Stimulated activated memory B cell treated with anti-CD40 and anti-IgM and Interleukin-4, amounts not matched to agents 10 μg/mL and 1 μg/mL and 100 μg/mL, for 72 hours (primary cell): ENCODE data around the gene OR52E4.

Source experiments
- ATAC-seq: fragments of 150-1000 bp; cut with Tn5 transposase; 2 replicates; pipeline ENCODE4 v1.10.0; 2021
- H3K27ac Mint-ChIP-seq: one replicate; pipeline ENCODE4 v1.8.0; 2022; ENCODE audit warnings: mild to moderate bottlenecking, mixed read lengths
- H3K27me3 Mint-ChIP-seq: one replicate; pipeline ENCODE4 v1.8.0; 2022; ENCODE audit warnings: mixed read lengths
- H3K36me3 Mint-ChIP-seq: one replicate; pipeline ENCODE4 v1.8.0; 2022; ENCODE audit warnings: mixed read lengths
- H3K4me1 Mint-ChIP-seq: one replicate; pipeline ENCODE4 v1.8.0; 2022; ENCODE audit warnings: mixed read lengths
- H3K4me3 Mint-ChIP-seq: one replicate; pipeline ENCODE4 v1.8.0; 2022; ENCODE audit warnings: mild to moderate bottlenecking, moderate library complexity, mixed read lengths
- H3K9me3 Mint-ChIP-seq: one replicate; pipeline ENCODE4 v1.8.0; 2022; ENCODE audit warnings: mixed read lengths

Gene OR52E4

DNA sequence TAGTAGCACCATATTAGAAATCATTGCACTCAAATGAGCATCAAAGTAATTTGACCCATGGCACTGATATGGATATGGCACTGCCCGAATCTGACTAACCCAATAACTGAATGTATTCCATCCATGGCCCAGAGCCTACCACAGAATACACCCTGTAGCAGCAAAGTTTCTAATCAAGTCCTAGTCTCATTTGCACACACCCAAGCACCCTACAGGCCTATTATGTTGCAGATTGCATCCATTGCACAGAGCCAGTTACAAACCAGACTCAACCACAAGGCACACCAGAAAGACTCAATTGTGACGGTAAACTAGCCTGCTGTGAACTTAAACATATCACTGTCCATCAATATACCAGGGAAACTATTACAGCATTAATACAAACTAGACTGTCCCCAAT, 19.1 kb downstream of the OR52E4 start:
- no peaks in the 10 kb centered on the region for H3K9me3 Mint-ChIP-seq
- peaks cover 13% of the 10 kb centered on the region for H3K27me3 Mint-ChIP-seq
- no peak overlapping the region for H3K4me3 Mint-ChIP-seq
- no peaks in the 10 kb centered on the region for H3K4me1 Mint-ChIP-seq
- ATAC-seq, result no peak
- H3K36me3 Mint-ChIP-seq, result no peaks in the 10 kb centered on the region
- H3K27ac Mint-ChIP-seq, result no peak overlapping the region

DNA sequence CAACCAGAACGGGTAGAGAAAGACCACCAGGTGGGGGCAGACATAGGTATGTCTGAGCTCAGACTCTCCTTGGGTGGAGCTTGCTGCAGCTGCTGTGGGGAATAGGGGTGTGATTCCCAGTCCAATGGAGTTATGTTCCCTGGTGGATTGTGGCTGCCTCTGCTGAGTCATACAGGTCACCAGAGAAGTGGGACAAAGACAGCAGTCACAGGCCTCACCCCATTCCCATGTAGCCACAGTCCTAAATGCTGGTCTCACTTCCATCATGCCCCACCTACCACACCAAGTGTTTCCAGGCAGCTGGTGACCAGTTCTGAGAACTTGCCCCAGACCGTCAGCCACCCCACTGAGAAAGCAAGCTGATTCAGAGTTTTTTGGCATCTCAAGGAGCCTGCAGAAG, 30.1 kb downstream of the OR52E4 start:
- Mint-ChIP-seq H3K36me3 (no peaks in the 10 kb centered on the region), H3K9me3 (peaks cover 3% of the 10 kb centered on the region), H3K4me3 (no peak overlapping the region), H3K27me3 (peaks cover 22% of the 10 kb centered on the region), H3K27ac (no peak overlapping the region), H3K4me1 (no peaks in the 10 kb centered on the region)
- no peak for ATAC-seq

DNA sequence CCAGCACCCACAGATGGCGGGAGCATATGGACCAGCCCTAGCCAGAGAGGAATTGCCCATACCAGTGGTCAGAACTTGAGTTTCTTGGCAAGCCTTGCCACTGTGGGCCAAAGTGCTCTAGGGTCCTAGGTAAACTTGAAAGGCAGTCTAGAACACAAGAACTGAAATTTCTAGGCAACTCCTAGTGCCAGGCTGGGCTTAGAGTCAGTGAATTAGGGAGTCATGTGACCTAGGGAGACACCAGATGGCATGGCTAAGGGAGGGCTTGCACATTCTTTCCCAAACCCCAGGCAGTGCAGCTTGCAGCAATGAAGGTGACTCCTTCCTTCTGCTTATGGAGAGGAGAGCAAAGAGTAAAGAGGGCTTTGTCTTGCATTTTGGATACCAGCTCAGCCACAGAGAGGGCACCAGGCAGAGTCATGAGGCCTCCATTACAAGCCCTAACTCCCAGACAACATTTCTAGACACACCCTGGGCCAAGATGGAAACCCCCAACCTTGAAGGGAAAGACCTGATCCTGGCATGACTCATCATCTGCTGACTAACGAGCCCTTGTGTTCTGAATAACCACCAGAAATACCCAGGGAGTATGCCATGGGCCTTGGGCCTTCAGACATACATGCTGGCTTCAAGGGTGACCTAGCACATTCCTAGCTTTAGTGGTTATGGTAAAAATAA, 42.5 kb downstream of the OR52E4 start:
- Mint-ChIP-seq H3K4me3 (no peak overlapping the region), H3K36me3 (no peaks in the 10 kb centered on the region), H3K27ac (no peak overlapping the region), H3K27me3 (no peaks in the 10 kb centered on the region), H3K4me1 (no peaks in the 10 kb centered on the region), H3K9me3 (peaks cover 6% of the 10 kb centered on the region)
- peak; percentile 51 for ATAC-seq

DNA sequence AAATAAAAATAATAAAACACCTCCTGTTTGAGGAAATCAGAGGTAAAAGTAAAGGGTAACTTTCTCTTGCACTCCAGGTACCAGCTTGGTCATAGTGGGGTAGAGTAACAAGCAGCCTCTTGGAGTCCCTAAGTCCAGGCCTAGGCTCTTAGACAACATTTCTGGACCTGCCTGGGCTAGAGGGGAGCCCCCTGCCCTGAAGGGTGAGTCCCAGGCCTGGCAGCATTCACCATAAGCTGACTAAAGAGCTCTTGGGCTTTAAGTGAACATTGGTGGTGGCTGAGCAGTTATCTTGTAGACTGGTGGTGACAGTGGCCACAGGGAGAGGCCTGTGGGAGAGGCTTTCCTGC, 43.0 kb downstream of the OR52E4 start:
- no peak for ATAC-seq
- no peaks in the 10 kb centered on the region for H3K36me3 Mint-ChIP-seq
- no peak overlapping the region for H3K4me3 Mint-ChIP-seq
- H3K9me3 Mint-ChIP-seq, result peaks cover 10% of the 10 kb centered on the region
- H3K27ac Mint-ChIP-seq, result no peak overlapping the region
- no peaks in the 10 kb centered on the region for H3K27me3 Mint-ChIP-seq
- no peaks in the 10 kb centered on the region for H3K4me1 Mint-ChIP-seq

DNA sequence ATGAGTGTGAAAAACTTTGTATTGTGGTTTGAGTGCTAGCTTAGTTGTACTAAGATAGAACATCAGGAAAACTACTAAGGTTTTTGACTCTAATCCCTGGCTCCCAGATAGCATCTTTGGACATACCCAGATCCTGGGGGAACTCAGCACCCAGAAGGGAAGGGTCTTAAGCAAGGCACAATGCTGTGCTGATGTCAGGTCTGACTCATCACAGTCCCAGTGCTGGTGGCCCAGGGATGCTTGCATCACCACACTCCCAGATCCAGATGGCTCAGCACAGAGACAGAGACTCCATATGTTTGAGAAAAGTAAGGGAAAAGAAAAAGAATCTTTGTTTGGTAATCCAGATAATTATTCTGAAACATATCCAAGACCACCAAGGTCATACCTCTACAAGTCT, 43.4 kb downstream of the OR52E4 start:
- H3K27ac Mint-ChIP-seq, result no peak overlapping the region
- H3K27me3 Mint-ChIP-seq, result no peaks in the 10 kb centered on the region
- H3K4me3 Mint-ChIP-seq, result no peak overlapping the region
- no peak for ATAC-seq
- H3K4me1 Mint-ChIP-seq, result no peaks in the 10 kb centered on the region
- H3K9me3 Mint-ChIP-seq, result peaks cover 11% of the 10 kb centered on the region
- no peaks in the 10 kb centered on the region for H3K36me3 Mint-ChIP-seq

DNA sequence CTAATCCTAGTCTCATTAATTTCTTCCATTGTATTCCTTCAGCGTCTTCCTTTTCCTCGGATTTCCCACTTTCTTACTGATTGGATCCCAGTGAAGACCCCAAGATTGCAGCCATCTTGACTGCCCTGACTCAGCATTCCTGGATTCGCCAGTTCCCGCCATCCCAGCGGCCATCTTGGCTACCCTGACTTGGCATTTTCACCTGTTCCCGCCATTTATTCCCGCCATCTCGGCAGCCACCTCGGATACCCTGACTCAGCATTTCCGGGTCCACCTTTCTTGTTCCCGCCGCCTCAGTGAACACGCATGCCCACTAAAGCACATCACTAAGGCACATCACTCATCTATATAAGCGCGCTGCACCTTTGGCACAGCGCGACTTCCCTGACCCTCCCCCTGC, 47.8 kb downstream of the OR52E4 start:
- no peak for ATAC-seq
- Mint-ChIP-seq H3K9me3 (peaks cover 24% of the 10 kb centered on the region), H3K27me3 (no peaks in the 10 kb centered on the region), H3K4me3 (no peak overlapping the region), H3K4me1 (no peaks in the 10 kb centered on the region), H3K27ac (no peak overlapping the region), H3K36me3 (no peaks in the 10 kb centered on the region)

DNA sequence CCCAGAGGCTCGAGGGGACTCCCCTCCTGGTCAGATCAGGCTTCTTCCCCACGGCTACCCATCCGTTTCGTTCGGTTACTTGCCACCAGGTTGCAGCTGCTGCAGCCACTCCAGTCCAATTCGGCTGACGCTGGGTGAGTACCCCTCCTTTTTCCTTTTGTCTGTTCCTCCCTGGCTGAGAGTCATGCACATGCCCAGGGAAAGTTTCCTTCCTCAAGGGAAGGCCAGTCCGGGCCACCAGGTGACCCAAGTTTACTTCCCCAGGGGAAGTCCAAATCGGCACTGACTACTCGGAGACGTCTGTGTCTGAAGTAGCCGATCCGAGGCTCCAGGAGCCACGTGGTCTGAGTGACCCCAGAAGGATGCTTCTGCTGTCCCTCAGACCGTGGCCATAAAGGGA, 48.4 kb downstream of the OR52E4 start:
- no peak overlapping the region for H3K4me3 Mint-ChIP-seq
- peaks cover 24% of the 10 kb centered on the region for H3K9me3 Mint-ChIP-seq
- no peak for ATAC-seq
- H3K27me3 Mint-ChIP-seq, result no peaks in the 10 kb centered on the region
- no peaks in the 10 kb centered on the region for H3K4me1 Mint-ChIP-seq
- no peak overlapping the region for H3K27ac Mint-ChIP-seq
- H3K36me3 Mint-ChIP-seq, result no peaks in the 10 kb centered on the region

DNA sequence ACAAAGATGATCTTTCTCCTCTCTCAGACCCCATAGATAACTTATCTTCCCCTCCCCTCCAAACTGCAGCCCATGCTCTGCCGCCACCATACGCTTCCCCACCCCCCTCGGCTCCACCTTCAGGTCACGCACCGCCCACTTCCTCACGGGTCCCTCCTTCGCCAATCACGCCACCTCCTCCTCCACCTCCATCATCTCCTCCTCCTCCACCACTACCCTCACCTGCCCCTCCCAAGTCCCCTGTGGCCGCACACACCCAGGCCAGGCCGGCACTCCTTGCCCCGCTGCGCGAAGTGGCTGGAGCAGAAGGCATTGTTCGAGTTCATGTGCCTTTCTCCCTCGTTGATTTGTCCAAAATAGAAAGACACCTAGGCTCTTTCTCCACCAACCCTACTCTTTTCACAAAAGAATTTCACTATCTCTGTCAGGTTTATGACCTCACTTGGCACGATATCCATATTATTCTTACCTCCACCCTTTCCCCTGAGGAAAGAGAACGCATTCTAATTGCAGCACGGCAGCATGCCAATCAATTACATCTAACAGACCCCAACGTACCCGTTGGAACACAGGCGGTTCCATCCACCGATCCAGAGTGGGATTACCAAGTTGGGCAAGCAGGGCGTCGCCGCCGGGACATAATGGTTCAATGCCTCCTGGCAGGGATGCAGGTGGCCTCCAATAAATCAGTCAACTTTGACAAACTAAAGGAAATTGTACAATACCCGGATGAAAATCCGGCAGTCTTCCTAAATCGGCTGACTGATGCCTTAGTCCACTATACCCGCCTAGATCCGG, 49.3 kb downstream of the OR52E4 start:
- Mint-ChIP-seq H3K27ac (no peak overlapping the region), H3K9me3 (peaks cover 24% of the 10 kb centered on the region), H3K4me3 (no peak overlapping the region), H3K4me1 (no peaks in the 10 kb centered on the region), H3K27me3 (no peaks in the 10 kb centered on the region), H3K36me3 (no peaks in the 10 kb centered on the region)
- no peak for ATAC-seq

DNA sequence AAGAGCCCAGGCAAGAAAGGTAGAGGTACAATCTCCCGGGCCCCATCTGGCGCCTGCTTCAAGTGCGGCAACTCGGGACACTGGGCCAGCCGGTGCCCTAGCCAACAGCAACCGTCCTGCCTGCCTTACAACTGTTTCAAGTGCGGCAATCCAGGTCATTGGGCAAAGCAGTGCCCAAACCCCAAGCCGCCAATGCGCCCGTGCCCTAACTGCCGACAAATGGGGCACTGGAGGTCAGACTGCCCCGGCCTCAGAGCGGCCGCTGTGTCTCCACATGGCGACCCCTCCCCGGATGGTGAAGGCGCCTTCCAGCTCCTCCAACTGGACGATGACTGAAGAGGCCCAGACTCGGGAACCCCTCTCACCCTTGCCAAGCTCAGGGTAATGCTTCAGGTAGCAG, 50.2 kb downstream of the OR52E4 start:
- no peak overlapping the region for H3K4me3 Mint-ChIP-seq
- no peaks in the 10 kb centered on the region for H3K27me3 Mint-ChIP-seq
- no peaks in the 10 kb centered on the region for H3K36me3 Mint-ChIP-seq
- peaks cover 24% of the 10 kb centered on the region for H3K9me3 Mint-ChIP-seq
- H3K27ac Mint-ChIP-seq, result no peak overlapping the region
- no peaks in the 10 kb centered on the region for H3K4me1 Mint-ChIP-seq
- no peak for ATAC-seq

DNA sequence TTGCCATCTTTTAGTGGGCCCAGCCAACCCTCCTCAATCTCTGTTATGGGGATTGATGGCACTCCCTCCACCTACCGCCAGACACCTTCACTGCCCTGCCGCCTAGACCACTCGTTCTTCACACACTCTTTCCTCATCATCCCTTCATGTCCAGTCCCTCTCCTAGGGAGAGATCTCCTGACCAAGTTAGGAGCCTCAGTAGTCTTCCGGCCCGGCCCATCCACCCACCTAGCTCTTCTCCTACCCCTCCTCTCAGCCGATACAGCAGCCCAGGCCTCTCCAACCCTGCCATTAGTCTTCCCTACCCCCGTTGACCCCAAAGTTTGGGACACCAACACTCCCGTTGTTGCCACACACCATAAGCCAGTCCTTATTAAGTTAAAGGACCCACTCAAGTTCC, 50.6 kb downstream of the OR52E4 start:
- Mint-ChIP-seq H3K4me1 (no peaks in the 10 kb centered on the region), H3K27me3 (no peaks in the 10 kb centered on the region), H3K9me3 (peaks cover 24% of the 10 kb centered on the region), H3K36me3 (no peaks in the 10 kb centered on the region), H3K27ac (no peak overlapping the region), H3K4me3 (no peak overlapping the region)
- ATAC-seq, result no peak

DNA sequence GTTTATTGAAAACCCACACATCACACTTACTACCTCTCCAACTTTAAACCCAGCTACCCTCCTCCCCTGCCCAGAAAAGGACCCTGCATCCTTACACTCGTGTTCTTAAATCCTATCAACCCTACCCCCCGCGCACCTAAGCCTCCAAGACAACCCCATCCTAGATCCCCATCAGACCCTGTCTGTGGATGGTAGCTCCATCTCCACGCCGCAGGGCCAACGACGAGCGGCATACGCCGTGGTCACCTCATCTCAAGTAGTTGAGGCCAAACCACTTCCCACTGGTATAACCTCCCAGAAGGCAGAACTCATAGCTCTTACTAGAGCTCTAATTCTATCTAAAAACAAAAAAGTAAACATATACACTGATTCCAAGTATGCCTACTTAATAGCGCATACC, 52.2 kb downstream of the OR52E4 start:
- no peak for ATAC-seq
- Mint-ChIP-seq H3K27ac (no peak overlapping the region), H3K9me3 (peaks cover 24% of the 10 kb centered on the region), H3K4me3 (no peak overlapping the region), H3K4me1 (no peaks in the 10 kb centered on the region), H3K27me3 (peaks cover 2% of the 10 kb centered on the region), H3K36me3 (no peaks in the 10 kb centered on the region)

DNA sequence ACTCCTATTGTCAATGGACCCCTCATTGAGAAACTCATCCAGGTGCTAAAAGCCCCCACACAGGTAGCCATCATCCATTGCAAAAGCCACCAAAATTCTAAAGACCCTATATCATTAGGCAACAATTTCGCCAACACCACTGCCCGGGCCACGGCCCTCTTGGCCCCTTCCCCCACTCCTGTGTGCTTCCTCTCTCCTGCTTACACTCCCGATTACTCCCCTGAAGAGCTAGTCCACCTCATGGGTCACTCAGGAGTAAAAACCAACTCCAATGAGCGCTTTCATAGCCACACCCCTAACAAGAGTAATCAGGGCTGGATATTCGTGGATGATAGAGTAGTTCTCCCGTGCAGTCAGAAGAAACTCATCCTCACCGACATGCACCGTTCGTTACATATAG, 52.7 kb downstream of the OR52E4 start:
- Mint-ChIP-seq H3K27me3 (peaks cover 6% of the 10 kb centered on the region), H3K4me1 (no peaks in the 10 kb centered on the region), H3K9me3 (peaks cover 26% of the 10 kb centered on the region), H3K27ac (no peak overlapping the region), H3K36me3 (no peaks in the 10 kb centered on the region), H3K4me3 (no peak overlapping the region)
- no peak for ATAC-seq
